A673 (cell line): ENCODE results near the gene PIGU.

ENCODE experiments used
- CTCF ChIP-seq: fragments of 300-800, 200-600 bp; sonication (generic); conservative IDR thresholded peaks from 2 replicates; pipeline ENCODE4 v1.5.1; 2017; ENCODE audit warnings: low read depth, mild to moderate bottlenecking, antibody characterized with exemption, low read length, moderate library complexity, mixed read lengths
- EZH2 ChIP-seq: fragments of 200-600 bp; sonication (generic); IDR thresholded peaks from 2 replicates; pipeline ENCODE4 v1.6.1; 2017; ENCODE audit warnings: borderline replicate concordance, low read depth, mild to moderate bottlenecking, mixed read lengths, antibody characterized with exemption, low read length; ENCODE audit not compliant: poor library complexity, severe bottlenecking

GRCh38 chr20:34632870-34633452 is 43.9 kb downstream of the PIGU start:
- TF ChIP-seq CTCF (no peak), EZH2 (no peak)
